SK-N-SH (cell line): ENCODE results near the gene IRAG1. TPM values are rescaled to one million over a fixed set of nuclear protein-coding genes. Genes with fewer than 3 reads are reported as not detected.
A peak's percentile ranks its signal among the peaks of the same experiment; 100 is the strongest.

Experiments
- CTCF ChIA-PET: fragments of 300-600, 350-600 bp; formaldehyde crosslinking; extraction: SDS; loops from one replicate; lab custom pipeline; 2021; lab: Yijun Ruan, JAX
- POLR2A ChIA-PET: fragments of 350-600 bp; sonication (Branson Sonifier 250); formaldehyde crosslinking; extraction: SDS; loops from one replicate; lab custom pipeline; 2020; ENCODE audit warnings: antibody characterized with exemption, inconsistent platforms; lab: Yijun Ruan, JAX
- DNase-seq: peaks from one replicate; pipeline ENCODE4 v3.0.0; 2012
- H2AFZ ChIP-seq: fragments of 200-600 bp; sonication (generic); 2 replicates; pipeline ENCODE4 v1.8.1; 2016; ENCODE audit warnings: antibody characterized with exemption, mild to moderate bottlenecking, low read depth
- H3F3A ChIP-seq: fragments of 200-600 bp; sonication (generic); replicated peaks from 2 replicates; pipeline ENCODE3; 2016; ENCODE audit warnings: antibody characterized with exemption, mild to moderate bottlenecking; ENCODE audit not compliant: insufficient read depth
- H3K27ac ChIP-seq, 2 experiments: fragments of 200-500 bp in 1 of 2; fragments of 200-600 bp in 1 of 2; sonication (Bioruptor generic) in 1 of 2; sonication (generic), shearing (Covaris generic) in 1 of 2; 2 replicates each; pipeline versions ENCODE4 v1.5.1 to v1.6.1; 2014 to 2016; ENCODE audit warnings: low read depth in 2 of 2, inconsistent platforms in 1 of 2, low read length in 1 of 2, mild to moderate bottlenecking in 1 of 2, mixed read lengths in 1 of 2
- H3K27me3 ChIP-seq: fragments of 200-600 bp; sonication (generic), shearing (Covaris generic); 2 replicates; pipeline ENCODE4 v1.6.1; 2016; ENCODE audit warnings: mixed run types; ENCODE audit not compliant: insufficient read depth
- H3K36me3 ChIP-seq, 2 experiments: fragments of 200-500 bp in 1 of 2; fragments of 200-600 bp in 1 of 2; sonication (Bioruptor generic) in 1 of 2; sonication (generic) in 1 of 2; replicated peaks in 1 of 2; 2 replicates each; pipeline versions ENCODE3 to v1.5.1; 2014 to 2016; ENCODE audit warnings: low read length in 1 of 2, mild to moderate bottlenecking in 1 of 2; ENCODE audit not compliant: insufficient read depth in 2 of 2, control insufficient read depth in 1 of 2
- H3K4me1 ChIP-seq, 2 experiments: fragments of 200-500 bp in 1 of 2; fragments of 200-600 bp in 1 of 2; sonication (Bioruptor generic) in 1 of 2; sonication (generic), shearing (Covaris generic) in 1 of 2; 2 replicates each; pipeline versions ENCODE4 v1.5.1 to v1.6.1; 2014 to 2016; ENCODE audit warnings: low read depth in 1 of 2, low read length in 1 of 2, mixed run types in 1 of 2; ENCODE audit not compliant: insufficient read depth in 2 of 2, control insufficient read depth in 1 of 2
- H3K4me2 ChIP-seq: fragments of 200-600 bp; sonication (generic), shearing (Covaris generic); 2 replicates; pipeline ENCODE4 v1.6.1; 2017; ENCODE audit warnings: mixed run types
- H3K4me3 ChIP-seq, 2 experiments: fragments of 200-500 bp in 1 of 2; fragments of 200-600 bp in 1 of 2; sonication (Bioruptor generic) in 1 of 2; sonication (generic), shearing (Covaris generic) in 1 of 2; 2 replicates each; pipeline versions ENCODE4 v1.5.1 to v1.8.1; 2014 to 2016; ENCODE audit warnings: low read depth in 2 of 2, inconsistent platforms in 1 of 2, low read length in 1 of 2, mild to moderate bottlenecking in 1 of 2, mixed read lengths in 1 of 2, moderate library complexity in 1 of 2
- H3K79me2 ChIP-seq: fragments of 200-600 bp; sonication (generic); 2 replicates; pipeline ENCODE4 v1.8.1; 2017; ENCODE audit warnings: mild to moderate bottlenecking; ENCODE audit not compliant: insufficient read depth
- H3K9ac ChIP-seq: fragments of 200-600 bp; sonication (generic); 2 replicates; pipeline ENCODE4 v1.6.1; 2017; ENCODE audit warnings: mixed run types
- H3K9me2 ChIP-seq: fragments of 200-600 bp; sonication (generic); 2 replicates; pipeline ENCODE4 v1.6.1; 2017; ENCODE audit warnings: mixed run types
- H3K9me3 ChIP-seq: fragments of 200-600 bp; sonication (generic); 2 replicates; pipeline ENCODE4 v1.6.1; 2017; ENCODE audit warnings: mixed run types, mild to moderate bottlenecking, moderate library complexity
- H4K20me1 ChIP-seq: fragments of 200-600 bp; sonication (generic); 2 replicates; pipeline ENCODE4 v1.6.1; 2017; ENCODE audit warnings: mild to moderate bottlenecking, mixed run types; ENCODE audit not compliant: insufficient read depth
- CHD2 ChIP-seq: fragments of 150-350 bp; IDR thresholded peaks from 2 replicates; pipeline ENCODE4 v1.6.1; 2018; ENCODE audit warnings: low read length; ENCODE audit not compliant: partially characterized antibody
- GABPA ChIP-seq: IDR thresholded peaks from 2 replicates; pipeline ENCODE4 v1.4.0; 2012; ENCODE audit warnings: low read depth, mild to moderate bottlenecking
- IRF3 ChIP-seq: fragments of 150-350 bp; IDR thresholded peaks from 2 replicates; pipeline ENCODE4 v1.6.1; 2016; ENCODE audit warnings: mild to moderate bottlenecking, low read depth, low read length
- MEF2A ChIP-seq: IDR thresholded peaks from 2 replicates; pipeline ENCODE4 v1.4.0; 2012; ENCODE audit warnings: low read depth, borderline replicate concordance
- MXI1 ChIP-seq: IDR thresholded peaks from 2 replicates; pipeline ENCODE4 v1.6.1; 2012; ENCODE audit warnings: mild to moderate bottlenecking, low read depth, low read length, improper control_type of control experiment
- NFIC ChIP-seq: IDR thresholded peaks from 2 replicates; pipeline ENCODE4 v1.4.0; 2012; ENCODE audit warnings: borderline replicate concordance
- NRF1 ChIP-seq: IDR thresholded peaks from 2 replicates; pipeline ENCODE4 v1.6.1; 2012; ENCODE audit warnings: low read depth, mild to moderate bottlenecking, low read length
- RAD21 ChIP-seq: IDR thresholded peaks from 2 replicates; pipeline ENCODE4 v1.6.1; 2012; ENCODE audit warnings: mild to moderate bottlenecking, low read length
- RCOR1 ChIP-seq: fragments of 150-350 bp; IDR thresholded peaks from 2 replicates; pipeline ENCODE4 v1.6.1; 2017; ENCODE audit warnings: antibody characterized with exemption, low read length
- REST ChIP-seq: IDR thresholded peaks from 2 replicates; pipeline ENCODE4 v1.6.1; 2012; ENCODE audit warnings: mild to moderate bottlenecking, low read depth, low read length, moderate library complexity
- RFX5 ChIP-seq: IDR thresholded peaks from 2 replicates; pipeline ENCODE4 v1.6.1; 2012; ENCODE audit warnings: mild to moderate bottlenecking, improper control_type of control experiment, low read length
- RXRA ChIP-seq: IDR thresholded peaks from 2 replicates; pipeline ENCODE4 v1.4.0; 2012; ENCODE audit warnings: low read depth, mild to moderate bottlenecking, borderline replicate concordance
- SIN3A ChIP-seq: IDR thresholded peaks from 2 replicates; pipeline ENCODE4 v1.6.1; 2012; ENCODE audit warnings: low read depth, mild to moderate bottlenecking, low read length, moderate library complexity, borderline replicate concordance
- SMC3 ChIP-seq: IDR thresholded peaks from 2 replicates; pipeline ENCODE4 v1.6.1; 2012; ENCODE audit warnings: low read depth, low read length, improper control_type of control experiment
- TAF1 ChIP-seq: IDR thresholded peaks from 2 replicates; pipeline ENCODE4 v1.6.1; 2012; ENCODE audit warnings: low read depth, mild to moderate bottlenecking, low read length, moderate library complexity, borderline replicate concordance
- USF2 ChIP-seq: fragments of 150-350 bp; IDR thresholded peaks from 2 replicates; pipeline ENCODE4 v1.6.1; 2017; ENCODE audit warnings: antibody characterized with exemption, low read length, low read depth, borderline replicate concordance
- ZBTB33 ChIP-seq: IDR thresholded peaks from 2 replicates; pipeline ENCODE4 v1.4.0; 2012; ENCODE audit warnings: low read depth, borderline replicate concordance
- WGBS: methylation state at CpG from one replicate; pipeline ENCODE4 v1.1.6; 2017; ENCODE audit warnings: low lambda C conversion rate; 5-methylcytosine and 5-hydroxymethylcytosine counted together
- polyA plus RNA-seq, 3 experiments: library from polyadenylated mRNA; depleted of rRNA; stranded (reverse); fragments of >200 nt; gene quantifications; 2 replicates each; pipeline ENCODE4 v1.2.3, GENCODE V29; 2012

IRAG1 gene
- polyA plus RNA-seq, 1 of the 3 experiments (the other 2 are of a cell fraction), result 0.05 TPM

GRCh38 chr11:10730151-10730550 lies 36.6 kb upstream of the IRAG1 start (continued):
- no peak for TF ChIP-seq NFIC
- TF ChIP-seq, all 33 proteins: peak for 0

GRCh38 chr11:10728789-10729472 lies 35.4 kb upstream of the IRAG1 start:
- H2AFZ ChIP-seq, result no peak overlapping the region

More at GRCh38 chr11:10728789-10729472, 35.4 kb upstream of the IRAG1 start:
- CTCF ChIA-PET, result interaction anchor here (0.6 to 3.9 kb wide), 5 partner anchors 11 to 325 kb away, joined by 3 to 23 read pairs (median 3); partner anchors contain the start of gene RNF141
- Histone ChIP-seq H3K27me3 (no peaks in the 10 kb centered on the region), H3K4me3 (peak overlapping the region in 1 of 2 experiments; percentile 44; a peak in 2 of 4 replicates), H4K20me1 (no peaks in the 10 kb centered on the region), H3F3A (no peaks in the 10 kb centered on the region), H3K36me3 (no peaks in the 10 kb centered on the region), H3K4me2 (0 out of 2 replicates have a peak overlapping the region, but pooled peaks have one; percentile 19), H3K9me3 (no peaks in the 10 kb centered on the region), H3K9me2 (no peaks in the 10 kb centered on the region), H3K27ac (peak overlapping the region in 1 of 2 experiments; percentile 23; a peak in 1 of 4 replicates), H3K4me1 (peaks cover 0 to 4% of the 10 kb centered on the region in 2 experiments; a peak in 2 of 4 replicates), H3K9ac (no peak overlapping the region), H3K79me2 (no peaks in the 10 kb centered on the region)
- 47% methylated on average over 10 of the region's 20 CpGs for WGBS
- POLR2A ChIA-PET, result interaction anchor here (0.6 kb wide), 1 partner anchor 80 kb away, joined by 5 read pairs; the partner anchor contains the start of gene EIF4G2
- DNase-seq, result peak; percentile 81
- no peak for TF ChIP-seq MEF2A
- TF ChIP-seq ZBTB33, result no peak
- peak; percentile 43; the same call in 1 of the 2 replicates for TF ChIP-seq MXI1
- TF ChIP-seq SMC3, result no peak
- TF ChIP-seq USF2, result no peak
- TF ChIP-seq NRF1, result no peak
- no peak for TF ChIP-seq IRF3
- no peak for TF ChIP-seq SIN3A
- no peak for TF ChIP-seq GABPA
- TF ChIP-seq REST, result no peak
- TF ChIP-seq RXRA, result no peak
- no peak for TF ChIP-seq RAD21
- TF ChIP-seq TAF1, result no peak
- no peak for TF ChIP-seq RCOR1
- TF ChIP-seq RFX5, result no peak
- TF ChIP-seq CHD2, result peak; percentile 38
- TF ChIP-seq, all 33 proteins: peak for 2
